ENCODE measurements around the gene CATSPERZ.

- no peak for TF ChIP-seq CTCF (IDR thresholded peaks at IDR 0.05)
- no peak for TF ChIP-seq EP300 (IDR thresholded peaks at IDR 0.05)
- no peak for TF ChIP-seq POLR2A (IDR thresholded peaks at IDR 0.05)
These were observed 6.4 kb downstream of the CATSPERZ start for GRCh38 chr11:64306563-64306875.
